HG02840 (cell line): ENCODE data around the gene SUSD5.

Experiments used
- ATAC-seq: cut with Tn5 transposase; IDR thresholded peaks from one replicate; pipeline ENCODE4 v1.9.1; 2021; ENCODE audit warnings: mild to moderate bottlenecking, moderate library complexity, moderate number of reproducible peaks; ENCODE audit not compliant: unreplicated experiment, low FRiP score

The SUSD5 gene

GRCh38 chr3:33218446-33219174 lies at the start of gene SUSD5:
TSS of gene SUSD5 (minus strand) at chr3:33218810. CDS start at chr3:33218797, 13 bp downstream.
- no peak for ATAC-seq

DNA sequence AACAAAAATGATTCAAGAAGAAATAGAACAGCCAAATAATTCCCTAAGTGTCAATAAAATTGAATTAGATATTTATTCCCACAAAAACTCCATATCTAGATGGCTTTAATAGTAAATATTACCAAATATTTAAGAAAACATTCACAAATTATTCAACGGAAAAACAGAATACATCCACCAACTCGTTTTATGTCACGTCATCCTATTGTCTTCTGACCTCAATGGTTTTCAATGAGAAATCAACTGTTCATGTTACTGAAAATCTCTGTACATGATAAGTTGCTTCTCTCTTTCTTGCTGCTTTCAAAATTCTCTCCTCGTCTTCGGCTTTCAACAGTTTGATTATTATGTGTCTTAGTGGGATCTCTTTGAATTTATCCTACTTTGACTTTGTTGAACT lies 41.5 kb upstream of the SUSD5 start:
- no peak for ATAC-seq

DNA sequence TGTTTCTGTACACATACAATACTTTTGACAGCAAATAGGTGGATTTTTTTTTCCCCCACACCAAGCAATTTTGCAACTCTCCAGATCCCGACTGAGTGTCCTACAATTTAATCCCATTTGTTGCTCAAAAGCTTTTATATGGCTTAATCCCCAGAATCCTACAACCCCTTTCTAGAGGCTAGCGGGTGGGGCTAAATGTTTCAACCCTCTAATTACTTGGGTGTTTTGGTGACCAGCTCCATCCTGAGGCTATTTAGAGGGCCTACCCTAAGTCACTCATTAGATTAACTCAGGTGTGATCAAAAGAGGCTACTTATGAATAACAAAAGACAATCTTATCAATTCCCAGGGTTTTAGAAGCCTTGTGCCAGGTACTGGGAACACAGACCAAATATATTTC lies 37.6 kb upstream of the SUSD5 start:
- no peak for ATAC-seq

DNA sequence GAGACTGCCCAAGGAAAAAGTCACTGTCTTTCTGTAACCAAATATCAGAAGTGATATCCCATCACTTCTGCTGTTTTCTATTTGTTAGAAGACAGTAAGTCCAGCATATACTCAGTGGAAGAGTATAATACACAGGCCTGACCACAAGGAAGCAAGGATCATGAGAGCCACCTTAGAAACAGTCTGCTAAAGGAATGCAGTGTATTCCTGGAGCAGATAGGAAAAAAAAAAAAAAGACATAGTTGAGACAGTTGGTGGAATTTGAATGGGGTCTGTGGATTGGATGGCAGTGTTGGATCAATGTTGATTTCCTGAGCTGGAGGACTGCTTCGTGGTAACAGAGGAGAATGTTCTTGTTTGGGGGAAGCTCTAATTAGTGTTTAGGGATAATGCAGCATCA lies 32.1 kb upstream of the SUSD5 start:
- ATAC-seq, result no peak

GRCh38 chr3:33246786-33247185 lies 28.2 kb upstream of the SUSD5 start:
- ATAC-seq, result no peak

DNA sequence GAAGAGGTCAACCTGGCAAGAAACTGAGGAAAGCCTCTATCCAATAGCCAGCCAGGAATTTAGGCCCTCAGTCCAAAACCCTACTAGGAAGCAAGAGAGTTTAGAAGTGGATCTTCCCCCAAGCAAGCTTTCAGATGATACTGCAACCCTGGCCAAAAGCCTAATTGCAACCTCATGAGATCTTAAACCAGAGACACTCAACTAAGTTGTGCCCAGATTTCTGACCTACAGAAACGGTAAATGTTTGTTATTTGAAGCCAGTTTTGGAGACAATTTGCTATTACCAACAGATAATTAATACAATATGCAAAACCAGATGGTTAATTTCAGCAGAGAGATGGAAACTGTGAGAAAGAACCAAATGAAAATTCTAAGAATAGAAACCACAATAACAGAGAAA lies 21.7 kb upstream of the SUSD5 start:
- ATAC-seq, result no peak

GRCh38 chr3:33238923-33239322 lies 20.3 kb upstream of the SUSD5 start:
- no peak for ATAC-seq

- no peak for ATAC-seq
Measured at GRCh38 chr3:33237439-33237838, 18.8 kb upstream of the SUSD5 start.

DNA sequence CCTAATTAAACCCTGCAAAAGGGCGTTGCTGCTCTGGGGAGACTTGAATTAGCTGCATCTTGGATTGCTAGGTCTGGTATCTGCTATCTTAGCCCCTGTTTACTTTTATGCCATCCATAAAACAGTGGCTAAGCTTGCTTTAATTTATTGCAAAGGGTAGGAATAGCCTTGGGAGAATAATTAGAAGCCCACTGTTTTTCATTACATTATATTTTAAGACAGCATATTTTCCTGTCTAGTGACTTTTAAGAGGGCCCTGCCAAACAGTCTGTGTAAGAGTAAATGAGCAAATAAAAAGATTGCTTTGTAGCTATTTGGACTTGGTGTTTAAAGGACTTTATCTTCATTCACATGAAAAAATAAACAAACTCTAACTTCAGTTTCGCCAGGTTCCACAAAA lies 17.4 kb upstream of the SUSD5 start:
- ATAC-seq, result no peak

- ATAC-seq, result no peak
Measured at GRCh38 chr3:33233884-33234283, 15.3 kb upstream of the SUSD5 start.

GRCh38 chr3:33231756-33232465 lies 13.3 kb upstream of the SUSD5 start:
- ATAC-seq, result no peak

DNA sequence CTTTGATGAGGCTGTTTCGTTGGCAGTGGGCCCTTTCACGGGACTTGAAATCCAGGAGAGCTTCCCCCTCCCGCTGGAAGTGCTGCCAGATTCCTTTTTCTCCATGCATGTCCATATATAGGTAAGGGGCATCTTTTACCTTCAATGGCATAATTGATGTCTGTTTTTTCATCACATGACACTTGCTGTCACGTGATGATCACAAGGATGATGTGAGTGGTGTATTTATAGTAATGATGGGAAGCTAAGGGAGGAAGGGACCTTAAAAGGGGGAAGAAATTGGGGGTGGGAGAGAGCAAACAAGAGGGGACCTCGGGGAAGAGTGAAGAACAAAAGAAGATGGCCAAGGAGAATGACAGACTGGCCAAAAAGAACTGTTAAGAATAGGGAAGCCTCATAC lies 11.3 kb upstream of the SUSD5 start:
- no peak for ATAC-seq

GRCh38 chr3:33229066-33229465 lies 10.5 kb upstream of the SUSD5 start:
- ATAC-seq, result no peak

GRCh38 chr3:33221241-33221640 lies 2.6 kb upstream of the SUSD5 start:
- ATAC-seq, result no peak

GRCh38 chr3:33219175-33219487 lies 521 bp upstream of the SUSD5 start:
- ATAC-seq, result no peak

GRCh38 chr3:33217866-33218445 lies 654 bp downstream of the SUSD5 start:
- no peak for ATAC-seq

DNA sequence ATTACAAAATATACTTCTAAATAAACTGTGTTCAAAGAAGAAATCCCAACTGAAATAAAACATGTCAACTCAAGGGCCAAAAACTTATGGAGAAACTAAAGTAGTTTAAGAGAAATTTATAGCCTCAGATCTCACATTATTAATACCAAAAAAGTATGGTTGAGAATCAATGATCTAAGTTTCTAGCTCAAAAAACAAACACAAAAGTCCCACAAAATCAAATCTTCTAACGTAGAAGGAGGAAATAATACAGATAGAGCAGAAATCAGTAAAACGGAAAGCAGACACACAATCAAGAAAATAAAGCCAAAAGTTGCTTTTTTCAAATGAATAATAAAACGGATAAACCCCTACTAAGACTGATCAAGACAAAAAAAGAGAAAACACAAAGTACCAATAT lies 2.9 kb downstream of the SUSD5 start:
- ATAC-seq, result no peak

GRCh38 chr3:33212406-33212805 lies 6.2 kb downstream of the SUSD5 start:
- no peak for ATAC-seq

- ATAC-seq, result no peak
Measured at GRCh38 chr3:33211444-33211843, 7.2 kb downstream of the SUSD5 start.

DNA sequence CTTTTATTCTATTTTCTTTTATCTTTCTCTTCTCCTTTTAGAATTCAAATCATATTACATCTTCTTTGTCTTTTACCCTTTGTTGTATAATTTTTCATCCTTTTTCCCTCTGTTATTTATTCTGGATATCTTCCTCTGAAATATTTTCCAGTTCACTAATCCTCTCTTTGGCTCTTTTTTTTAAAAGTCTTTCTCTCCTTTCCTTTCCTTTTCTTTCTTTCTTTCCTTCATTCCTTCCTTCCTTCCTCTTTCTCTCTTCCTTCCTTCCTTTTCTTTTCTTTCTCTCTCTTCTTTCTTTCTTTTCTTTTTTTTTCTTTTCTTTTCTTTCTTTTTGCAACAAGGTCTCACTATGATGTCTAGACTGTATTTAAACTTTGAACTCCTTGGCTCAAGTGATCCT lies 9.3 kb downstream of the SUSD5 start:
- no peak for ATAC-seq

- no peak for ATAC-seq
Measured at GRCh38 chr3:33202711-33203457, 15.7 kb downstream of the SUSD5 start.
